A549 (cell line): ENCODE results near the gene C19orf25. TPM values are rescaled to one million over a fixed set of nuclear protein-coding genes. Genes with fewer than 3 reads are reported as not detected.
"Not testable (repeated sequence)": the region's sequence is repeated elsewhere in the genome, so short reads cannot be mapped to it uniquely, and the experiment has no call there.

ENCODE experiments used
- ATAC-seq, 2 experiments: fragments of 200-7000 bp in 1 of 2; fragments of >200 bp in 1 of 2; cut with Nextera tagmentation in 1 of 2; cut with Tn5 transposase in 1 of 2; 3 replicates each; pipeline versions ENCODE4 v1.8.0 to v1.9.1; 2018 to 2020; ENCODE audit warnings: mild to moderate bottlenecking in 1 of 2, moderate library complexity in 1 of 2
- CTCF ChIA-PET: fragments of 300-600 bp; sonication (Branson Sonifier 250); formaldehyde crosslinking; extraction: SDS; loops from one replicate; lab custom pipeline; 2021; ENCODE audit warnings: antibody characterized with exemption, inconsistent platforms; lab: Yijun Ruan, JAX
- POLR2A ChIA-PET: fragments of 350-600 bp; formaldehyde crosslinking; extraction: SDS; loops from one replicate; lab custom pipeline; 2021; ENCODE audit warnings: antibody characterized with exemption, inconsistent platforms; lab: Yijun Ruan, JAX
- DNase-seq, 2 experiments: peaks; one replicate each; pipeline versions ENCODE4 v3.0.0 to v3.0.0-alpha.2; 2011 to 2016; ENCODE audit warnings: low read depth in 1 of 2, low spot score in 1 of 2
- FAIRE-seq: peaks from 2 replicates; lab custom pipeline; 2011; peaks lifted over from hg19 to GRCh38; lab: Jason Lieb, UNC
- H3K27ac ChIP-seq, 2 experiments: fragments of >200 bp; sonication (Bioruptor Twin); formaldehyde crosslinking; 3 replicates each; pipeline ENCODE4 v1.5.1; 2016 to 2017
- H3K4me1 ChIP-seq: fragments of >200 bp; sonication (Bioruptor Twin); formaldehyde crosslinking; 3 replicates; pipeline ENCODE4 v1.6.1; 2016
- H3K4me2 ChIP-seq: fragments of >200 bp; sonication (Bioruptor Twin); formaldehyde crosslinking; 3 replicates; pipeline ENCODE4 v1.6.1; 2016
- H3K4me3 ChIP-seq: fragments of >200 bp; sonication (Bioruptor Twin); formaldehyde crosslinking; 3 replicates; pipeline ENCODE4 v1.5.1; 2016
- H3K9me3 ChIP-seq: fragments of >200 bp; sonication (Bioruptor Twin); formaldehyde crosslinking; 3 replicates; pipeline ENCODE4 v1.6.1; 2016
- CEBPB ChIP-seq, 2 experiments: fragments of >200 bp in 1 of 2; sonication (Bioruptor Twin) in 1 of 2; formaldehyde crosslinking in 1 of 2; IDR thresholded peaks; 2 replicates each; pipeline ENCODE4 v1.6.1; 2012 to 2016
- EHMT2 ChIP-seq: fragments of 200-600 bp; sonication (generic); IDR thresholded peaks from 2 replicates; pipeline ENCODE4 v1.6.1; 2016; ENCODE audit warnings: antibody characterized with exemption, low read depth, mild to moderate bottlenecking, moderate library complexity
- EP300 ChIP-seq, 2 experiments: fragments of >200 bp; sonication (Bioruptor Twin); formaldehyde crosslinking; IDR thresholded peaks; 2 replicates in 1 of 2; 3 replicates in 1 of 2; pipeline ENCODE4 v1.6.1; 2016 to 2017
- FOSB ChIP-seq: fragments of 250-450 bp; sonication (Bioruptor Pico); IDR thresholded peaks from 2 replicates; pipeline ENCODE4 v1.5.0; 2020; ENCODE audit warnings: mild to moderate bottlenecking, moderate library complexity
- FOSL2 ChIP-seq, 2 experiments: fragments of 450-650 bp in 1 of 2; fragments of >200 bp in 1 of 2; sonication (Bioruptor Twin) in 1 of 2; formaldehyde crosslinking; IDR thresholded peaks; 2 replicates each; pipeline versions ENCODE4 v1.5.0 to v1.6.1; 2016 to 2020; ENCODE audit warnings: mild to moderate bottlenecking in 1 of 2, moderate library complexity in 1 of 2
- GATA3 ChIP-seq: IDR thresholded peaks from 2 replicates; pipeline ENCODE4 v1.6.1; 2012; ENCODE audit warnings: borderline replicate concordance
- KDM5A ChIP-seq: fragments of 200-600 bp; sonication (generic); IDR thresholded peaks from 2 replicates; pipeline ENCODE4 v1.6.1; 2016; ENCODE audit warnings: antibody characterized with exemption, mild to moderate bottlenecking
- MAFK ChIP-seq: fragments of 450-650 bp; IDR thresholded peaks from 2 replicates; pipeline ENCODE4 v1.6.1; 2014; ENCODE audit not compliant: partially characterized antibody
- MAZ ChIP-seq: fragments of 150-350 bp; IDR thresholded peaks from 2 replicates; pipeline ENCODE4 v1.6.1; 2014; ENCODE audit warnings: antibody characterized with exemption, low read depth, low read length, borderline replicate concordance
- NFE2L2 ChIP-seq: fragments of 150-350 bp; conservative IDR thresholded peaks from 2 replicates; pipeline ENCODE4 v1.6.1; 2014; ENCODE audit warnings: low read length
- POLR2A ChIP-seq: IDR thresholded peaks from 2 replicates; pipeline ENCODE4 v1.6.1; 2012; ENCODE audit warnings: mild to moderate bottlenecking, low read length
- POLR2AphosphoS2 ChIP-seq: conservative IDR thresholded peaks from 2 replicates; pipeline ENCODE4 v1.6.1; 2012; ENCODE audit warnings: low read length, improper control_type of control experiment, inconsistent platforms
- RAD21 ChIP-seq, 2 experiments: fragments of >200 bp in 1 of 2; sonication (Bioruptor Twin) in 1 of 2; formaldehyde crosslinking in 1 of 2; IDR thresholded peaks in 1 of 2; conservative IDR thresholded peaks in 1 of 2; 2 replicates in 1 of 2; 3 replicates in 1 of 2; pipeline ENCODE4 v1.6.1; 2012 to 2018; ENCODE audit warnings: inconsistent platforms in 1 of 2
- RCOR1 ChIP-seq: fragments of 150-350 bp; IDR thresholded peaks from 2 replicates; pipeline ENCODE4 v1.6.1; 2014; ENCODE audit warnings: antibody characterized with exemption, low read length, low read depth
- RFX5 ChIP-seq: fragments of 450-650 bp; IDR thresholded peaks from 2 replicates; pipeline ENCODE4 v1.7.1; 2014; ENCODE audit warnings: antibody characterized with exemption, mild to moderate bottlenecking, moderate library complexity
- SMC3 ChIP-seq: fragments of >200 bp; sonication (Bioruptor Twin); formaldehyde crosslinking; IDR thresholded peaks from 3 replicates; pipeline ENCODE4 v1.6.1; 2018; ENCODE audit warnings: inconsistent platforms
- WGBS: methylation state at CpG from one replicate; pipeline ENCODE4 v1.1.6; 2017; ENCODE audit errors: missing lambda C conversion rate; 5-methylcytosine and 5-hydroxymethylcytosine counted together
- polyA plus RNA-seq, 4 experiments: library from polyadenylated mRNA; depleted of rRNA in 3 of 4; stranded (reverse); fragments of >200 nt; fragmentation: RNase III in 1 of 4; extraction: RNeasy Plus Mini Kit Qiagen cat#74134 plus additional on column Dnase treatment in 1 of 4; gene quantifications; 2 replicates in 3 of 4; 3 replicates in 1 of 4; pipeline ENCODE4 v1.2.3, GENCODE V29; 2011 to 2017
- TF ChIP-seq, protein P1 (sequence below): IDR thresholded peaks from 2 replicates; pipeline ENCODE4 v1.6.1; 2012
- TF ChIP-seq, protein P2 (sequence below): fragments of 250-450 bp; sonication (Bioruptor Pico); IDR thresholded peaks from 2 replicates; pipeline ENCODE4 v1.5.0; 2021; ENCODE audit warnings: mild to moderate bottlenecking, moderate library complexity, borderline replicate concordance
- TF ChIP-seq, protein P3 (sequence below): IDR thresholded peaks from 2 replicates; pipeline ENCODE4 v1.6.1; 2012
- TF ChIP-seq, protein P4 (sequence below): fragments of >200 bp; sonication (Bioruptor Twin); formaldehyde crosslinking; IDR thresholded peaks from 3 replicates; pipeline ENCODE4 v1.6.1; 2016
- TF ChIP-seq, protein P5 (sequence below): fragments of >200 bp; sonication (Bioruptor Twin); formaldehyde crosslinking; IDR thresholded peaks from 3 replicates; pipeline ENCODE4 v1.5.1; 2016
- TF ChIP-seq, protein P6 (sequence below): fragments of 250-450 bp; sonication (Bioruptor Pico); IDR thresholded peaks from 2 replicates; pipeline ENCODE4 v1.5.0; 2020; ENCODE audit warnings: low read depth, mild to moderate bottlenecking, moderate library complexity

Gene C19orf25
- polyA plus RNA-seq, 2 of the 4 experiments (the other 2 are of a cell fraction): 8.2 to 20.7 TPM

DNA sequence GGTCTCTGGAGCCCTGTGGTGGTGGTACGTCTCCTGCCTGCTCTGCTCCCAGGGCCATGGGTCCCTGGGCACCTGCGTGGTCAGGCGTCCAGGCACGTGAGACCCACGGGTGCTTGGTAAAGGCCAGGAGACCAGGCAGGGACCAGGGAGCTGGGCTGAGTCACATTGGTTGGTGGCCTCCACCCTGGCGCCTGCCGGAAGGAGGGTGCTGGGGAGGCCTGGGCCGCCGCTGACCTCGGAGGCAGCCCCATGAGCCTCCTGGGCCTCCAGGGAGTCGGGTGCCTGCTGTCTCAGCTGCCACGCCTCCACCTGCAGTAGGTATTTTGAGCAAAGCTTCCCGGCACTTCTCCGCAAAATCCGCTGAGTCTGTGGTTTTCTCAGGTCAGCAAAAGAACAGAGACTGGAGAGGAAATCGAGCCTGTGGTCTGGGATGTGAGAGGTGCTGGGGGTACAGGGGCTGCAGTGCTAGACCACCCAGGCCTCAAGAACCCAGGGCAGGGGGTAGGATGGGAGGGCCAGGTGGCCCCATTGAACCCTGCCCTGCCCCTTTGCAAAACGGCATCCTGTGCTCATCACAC is 41.3 kb upstream of the C19orf25 start:
- no peak overlapping the region for H3K4me2 ChIP-seq
- H3K9me3 ChIP-seq: no peaks in the 10 kb centered on the region
- no peak overlapping the region for H3K27ac ChIP-seq
- ChIA-PET CTCF (no interaction called here), POLR2A (no interaction called here)
- DNase-seq: no peak
- TF ChIP-seq FOSL2 (IDR thresholded peaks at IDR 0.05): no peak
- TF ChIP-seq FOSL2 (CRISPR knock-in tag; IDR thresholded peaks at IDR 0.05): no peak
- TF ChIP-seq, protein P1, sequence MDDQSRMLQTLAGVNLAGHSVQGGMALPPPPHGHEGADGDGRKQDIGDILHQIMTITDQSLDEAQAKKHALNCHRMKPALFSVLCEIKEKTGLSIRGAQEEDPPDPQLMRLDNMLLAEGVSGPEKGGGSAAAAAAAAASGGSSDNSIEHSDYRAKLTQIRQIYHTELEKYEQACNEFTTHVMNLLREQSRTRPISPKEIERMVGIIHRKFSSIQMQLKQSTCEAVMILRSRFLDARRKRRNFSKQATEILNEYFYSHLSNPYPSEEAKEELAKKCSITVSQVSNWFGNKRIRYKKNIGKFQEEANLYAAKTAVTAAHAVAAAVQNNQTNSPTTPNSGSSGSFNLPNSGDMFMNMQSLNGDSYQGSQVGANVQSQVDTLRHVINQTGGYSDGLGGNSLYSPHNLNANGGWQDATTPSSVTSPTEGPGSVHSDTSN: no peak
- no peak for TF ChIP-seq GATA3
- TF ChIP-seq RFX5: no peak
- TF ChIP-seq MAFK: peak; percentile 80
- TF ChIP-seq EP300 (IDR thresholded peaks at IDR 0.05): no peak
- TF ChIP-seq, protein P2, sequence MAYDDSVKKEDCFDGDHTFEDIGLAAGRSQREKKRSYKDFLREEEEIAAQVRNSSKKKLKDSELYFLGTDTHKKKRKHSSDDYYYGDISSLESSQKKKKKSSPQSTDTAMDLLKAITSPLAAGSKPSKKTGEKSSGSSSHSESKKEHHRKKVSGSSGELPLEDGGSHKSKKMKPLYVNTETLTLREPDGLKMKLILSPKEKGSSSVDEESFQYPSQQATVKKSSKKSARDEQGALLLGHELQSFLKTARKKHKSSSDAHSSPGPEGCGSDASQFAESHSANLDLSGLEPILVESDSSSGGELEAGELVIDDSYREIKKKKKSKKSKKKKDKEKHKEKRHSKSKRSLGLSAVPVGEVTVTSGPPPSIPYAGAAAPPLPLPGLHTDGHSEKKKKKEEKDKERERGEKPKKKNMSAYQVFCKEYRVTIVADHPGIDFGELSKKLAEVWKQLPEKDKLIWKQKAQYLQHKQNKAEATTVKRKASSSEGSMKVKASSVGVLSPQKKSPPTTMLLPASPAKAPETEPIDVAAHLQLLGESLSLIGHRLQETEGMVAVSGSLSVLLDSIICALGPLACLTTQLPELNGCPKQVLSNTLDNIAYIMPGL: no peak
- FAIRE-seq: no peak
- 62% methylated on average over 5 of the region's 17 CpGs for WGBS
- no peak overlapping the region for H3K4me3 ChIP-seq
- ATAC-seq: no peak
- no peaks in the 10 kb centered on the region for H3K4me1 ChIP-seq

DNA sequence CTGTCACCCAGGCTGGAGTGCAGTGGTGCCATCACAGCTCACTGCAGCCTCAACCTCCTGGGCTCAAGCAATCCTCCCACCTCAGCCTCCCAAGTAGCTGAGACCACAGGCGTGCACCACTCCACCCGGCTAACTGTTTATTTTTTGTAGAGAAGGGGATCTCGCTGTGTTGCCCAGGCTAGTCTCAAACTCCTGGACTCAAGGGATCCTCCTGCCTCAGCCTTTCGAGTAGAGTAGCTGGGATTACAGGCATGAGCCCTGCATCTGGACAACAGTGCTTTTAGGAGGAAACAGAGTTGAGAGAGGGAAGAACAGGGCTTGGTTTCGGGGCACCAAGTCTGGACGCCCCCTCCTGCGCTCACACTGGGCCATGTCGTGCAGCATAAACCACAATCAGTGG is 40.8 kb upstream of the C19orf25 start:
- H3K4me2 ChIP-seq, H3K4me1 ChIP-seq, ATAC-seq, H3K4me3 ChIP-seq, H3K9me3 ChIP-seq, CTCF ChIA-PET, POLR2A ChIA-PET, H3K27ac ChIP-seq, FAIRE-seq, DNase-seq: not testable (repeated sequence)
- WGBS: 75% methylated on average over 8 of the region's 8 CpGs

DNA sequence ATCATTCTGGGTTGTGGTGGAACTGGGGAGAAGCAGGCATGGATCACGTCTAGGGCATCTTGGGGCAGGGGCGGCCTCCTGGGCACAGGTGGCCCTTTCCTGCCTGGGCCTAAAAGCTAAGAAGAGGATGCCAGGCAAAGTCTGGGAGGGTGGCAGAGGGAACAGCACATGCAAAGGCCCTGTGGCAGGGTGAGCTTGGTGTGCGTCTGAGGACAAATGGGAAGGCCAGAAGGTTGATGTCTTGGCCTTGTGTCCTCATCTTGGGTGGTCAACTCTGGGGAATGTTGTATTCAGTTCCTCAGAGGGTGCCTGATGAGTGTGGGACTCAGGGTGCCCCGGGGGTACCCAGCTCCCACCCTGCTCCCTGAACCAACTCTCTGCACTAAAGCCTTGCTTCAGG is 39.5 kb upstream of the C19orf25 start:
- ChIA-PET CTCF (interaction anchor here (0.7 kb wide), 1 partner anchor 28 kb away, joined by 3 read pairs; no protein-coding TSS in a partner anchor), POLR2A (no interaction called here)
- no peak for DNase-seq
- no peak for FAIRE-seq
- Histone ChIP-seq H3K4me1 (no peaks in the 10 kb centered on the region), H3K4me2 (no peak overlapping the region), H3K27ac (no peak overlapping the region), H3K9me3 (no peaks in the 10 kb centered on the region), H3K4me3 (no peak overlapping the region)
- ATAC-seq: no peak
- TF ChIP-seq NFE2L2 (no peak), RCOR1 (no peak), POLR2A (no peak), MAFK (no peak), POLR2AphosphoS2 (no peak), SMC3 (no peak), EHMT2 (no peak), CEBPB (IDR thresholded peaks at IDR 0.05) (no peak), MAZ (no peak), KDM5A (no peak), RAD21 (conservative IDR thresholded peaks at IDR 0.05 in 1 of 2, IDR thresholded peaks at IDR 0.05 in 1 of 2) (no peak), FOSB (CRISPR knock-in tag) (no peak)
- TF ChIP-seq, protein P3, sequence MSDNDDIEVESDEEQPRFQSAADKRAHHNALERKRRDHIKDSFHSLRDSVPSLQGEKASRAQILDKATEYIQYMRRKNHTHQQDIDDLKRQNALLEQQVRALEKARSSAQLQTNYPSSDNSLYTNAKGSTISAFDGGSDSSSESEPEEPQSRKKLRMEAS: no peak
- TF ChIP-seq, protein P4, sequence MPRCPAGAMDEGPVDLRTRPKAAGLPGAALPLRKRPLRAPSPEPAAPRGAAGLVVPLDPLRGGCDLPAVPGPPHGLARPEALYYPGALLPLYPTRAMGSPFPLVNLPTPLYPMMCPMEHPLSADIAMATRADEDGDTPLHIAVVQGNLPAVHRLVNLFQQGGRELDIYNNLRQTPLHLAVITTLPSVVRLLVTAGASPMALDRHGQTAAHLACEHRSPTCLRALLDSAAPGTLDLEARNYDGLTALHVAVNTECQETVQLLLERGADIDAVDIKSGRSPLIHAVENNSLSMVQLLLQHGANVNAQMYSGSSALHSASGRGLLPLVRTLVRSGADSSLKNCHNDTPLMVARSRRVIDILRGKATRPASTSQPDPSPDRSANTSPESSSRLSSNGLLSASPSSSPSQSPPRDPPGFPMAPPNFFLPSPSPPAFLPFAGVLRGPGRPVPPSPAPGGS: no peak
- TF ChIP-seq, protein P2: no peak
- TF ChIP-seq, protein P5, sequence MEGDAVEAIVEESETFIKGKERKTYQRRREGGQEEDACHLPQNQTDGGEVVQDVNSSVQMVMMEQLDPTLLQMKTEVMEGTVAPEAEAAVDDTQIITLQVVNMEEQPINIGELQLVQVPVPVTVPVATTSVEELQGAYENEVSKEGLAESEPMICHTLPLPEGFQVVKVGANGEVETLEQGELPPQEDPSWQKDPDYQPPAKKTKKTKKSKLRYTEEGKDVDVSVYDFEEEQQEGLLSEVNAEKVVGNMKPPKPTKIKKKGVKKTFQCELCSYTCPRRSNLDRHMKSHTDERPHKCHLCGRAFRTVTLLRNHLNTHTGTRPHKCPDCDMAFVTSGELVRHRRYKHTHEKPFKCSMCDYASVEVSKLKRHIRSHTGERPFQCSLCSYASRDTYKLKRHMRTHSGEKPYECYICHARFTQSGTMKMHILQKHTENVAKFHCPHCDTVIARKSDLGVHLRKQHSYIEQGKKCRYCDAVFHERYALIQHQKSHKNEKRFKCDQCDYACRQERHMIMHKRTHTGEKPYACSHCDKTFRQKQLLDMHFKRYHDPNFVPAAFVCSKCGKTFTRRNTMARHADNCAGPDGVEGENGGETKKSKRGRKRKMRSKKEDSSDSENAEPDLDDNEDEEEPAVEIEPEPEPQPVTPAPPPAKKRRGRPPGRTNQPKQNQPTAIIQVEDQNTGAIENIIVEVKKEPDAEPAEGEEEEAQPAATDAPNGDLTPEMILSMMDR: no peak
- TF ChIP-seq, protein P6, sequence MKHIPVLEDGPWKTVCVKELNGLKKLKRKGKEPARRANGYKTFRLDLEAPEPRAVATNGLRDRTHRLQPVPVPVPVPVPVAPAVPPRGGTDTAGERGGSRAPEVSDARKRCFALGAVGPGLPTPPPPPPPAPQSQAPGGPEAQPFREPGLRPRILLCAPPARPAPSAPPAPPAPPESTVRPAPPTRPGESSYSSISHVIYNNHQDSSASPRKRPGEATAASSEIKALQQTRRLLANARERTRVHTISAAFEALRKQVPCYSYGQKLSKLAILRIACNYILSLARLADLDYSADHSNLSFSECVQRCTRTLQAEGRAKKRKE: no peak
- 55% methylated on average over 4 of the region's 4 CpGs for WGBS
